ENCODE results near the gene RARRES2.
"Not testable (repeated sequence)": the region's sequence is repeated elsewhere in the genome, so short reads cannot be mapped to it uniquely, and the experiment has no call there.

RARRES2 gene

DNA sequence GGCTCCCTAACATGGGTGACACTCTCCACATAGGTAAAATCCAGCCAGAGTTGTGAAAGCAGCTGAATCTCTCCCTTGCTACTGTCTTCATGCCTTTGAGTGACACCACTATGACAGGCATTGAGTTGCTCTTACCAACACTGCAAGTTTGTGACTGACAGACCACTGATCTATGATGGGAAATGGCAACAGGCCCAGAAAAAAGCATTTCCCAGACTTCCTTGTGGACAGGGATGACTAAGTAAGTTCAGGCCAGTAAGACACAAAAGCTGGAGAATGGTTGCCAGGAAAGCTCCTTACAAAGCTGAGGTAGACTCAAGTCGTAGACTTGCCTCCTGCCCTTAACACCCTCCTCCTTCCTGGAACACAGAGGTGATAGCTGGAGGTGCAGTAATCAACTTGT, 38.5 kb downstream of the RARRES2 start:
- not testable (repeated sequence) for H3K27me3 ChIP-seq (ENCODE audit: control insufficient read depth in 1 of 2, insufficient read depth in 1 of 2, low read length in 2 of 2); H3K9me3 ChIP-seq (ENCODE audit: control insufficient read depth, low read length); H3K4ac ChIP-seq (ENCODE audit: low read depth in 1 of 2, low read length in 2 of 2); H3K4me3 ChIP-seq (ENCODE audit: insufficient read depth in 1 of 2, low read depth in 1 of 2, low read length in 2 of 2); H3K4me1 ChIP-seq (ENCODE audit: control insufficient read depth, insufficient read depth, low read depth, low read length); H3K79me1 ChIP-seq (replicated peaks; ENCODE audit: low read length, poor library complexity, severe bottlenecking); H3K23ac ChIP-seq (ENCODE audit: low read length in 2 of 2); H3K4me2 ChIP-seq (ENCODE audit: low read length, poor library complexity, severe bottlenecking); H4K91ac ChIP-seq (ENCODE audit: low read length); DNase-seq; H2BK5ac ChIP-seq (ENCODE audit: low read depth, low read length, poor library complexity, severe bottlenecking); H2BK120ac ChIP-seq (ENCODE audit: low read depth, low read length); H4K8ac ChIP-seq (ENCODE audit: low read length); H2BK15ac ChIP-seq (ENCODE audit: low read depth, poor library complexity, severe bottlenecking); H2BK12ac ChIP-seq (ENCODE audit: low read length in 2 of 2); H3K14ac ChIP-seq (ENCODE audit: low read length in 2 of 2); H3K27ac ChIP-seq (ENCODE audit: low read length, poor library complexity, severe bottlenecking); H3K18ac ChIP-seq (ENCODE audit: low read depth in 1 of 2, low read length in 2 of 2); H2AK5ac ChIP-seq (ENCODE audit: low read length, severe bottlenecking); H3K36me3 ChIP-seq (ENCODE audit: control insufficient read depth in 1 of 2, insufficient read depth in 2 of 2, low read depth in 1 of 2, low read length in 2 of 2); H2AFZ ChIP-seq (ENCODE audit: low read depth, low read length); H3K9ac ChIP-seq (ENCODE audit: low read length)
- WGBS, result no CpG with 5 or more reads among the region's 1 CpG

DNA sequence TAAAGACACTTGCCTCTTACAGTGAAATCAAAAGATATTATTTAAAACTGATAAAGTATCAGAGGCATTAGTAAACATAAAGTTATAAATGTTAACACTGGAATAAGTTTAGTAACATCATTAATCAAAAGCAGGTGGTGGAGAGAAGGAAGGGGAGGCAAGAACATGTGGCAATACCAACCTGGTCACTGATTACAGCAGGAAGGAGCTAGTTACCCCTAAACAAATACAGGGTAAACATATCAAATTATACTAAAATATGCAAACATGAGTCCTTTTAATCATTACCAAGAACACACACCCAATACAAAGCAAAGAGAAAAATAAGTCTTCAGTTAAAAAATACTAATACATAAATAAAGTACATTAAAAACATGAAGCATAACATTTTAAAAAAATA, 43.5 kb downstream of the RARRES2 start:
- H3K9me3 ChIP-seq (ENCODE audit: control insufficient read depth, low read length); H2BK15ac ChIP-seq (ENCODE audit: low read depth, poor library complexity, severe bottlenecking); H3K4me1 ChIP-seq (ENCODE audit: control insufficient read depth, insufficient read depth, low read depth, low read length); DNase-seq; H3K4ac ChIP-seq (ENCODE audit: low read depth in 1 of 2, low read length in 2 of 2); H3K79me1 ChIP-seq (replicated peaks; ENCODE audit: low read length, poor library complexity, severe bottlenecking); H4K8ac ChIP-seq (ENCODE audit: low read length); H2BK120ac ChIP-seq (ENCODE audit: low read depth, low read length); H2BK5ac ChIP-seq (ENCODE audit: low read depth, low read length, poor library complexity, severe bottlenecking); H3K4me2 ChIP-seq (ENCODE audit: low read length, poor library complexity, severe bottlenecking); H3K27me3 ChIP-seq (ENCODE audit: control insufficient read depth in 1 of 2, insufficient read depth in 1 of 2, low read length in 2 of 2); H2BK12ac ChIP-seq (ENCODE audit: low read length in 2 of 2); H3K27ac ChIP-seq (ENCODE audit: low read length, poor library complexity, severe bottlenecking); H2AFZ ChIP-seq (ENCODE audit: low read depth, low read length); H4K91ac ChIP-seq (ENCODE audit: low read length); H3K4me3 ChIP-seq (ENCODE audit: insufficient read depth in 1 of 2, low read depth in 1 of 2, low read length in 2 of 2); H3K23ac ChIP-seq (ENCODE audit: low read length in 2 of 2); H2AK5ac ChIP-seq (ENCODE audit: low read length, severe bottlenecking); H3K18ac ChIP-seq (ENCODE audit: low read depth in 1 of 2, low read length in 2 of 2); H3K14ac ChIP-seq (ENCODE audit: low read length in 2 of 2); H3K36me3 ChIP-seq (ENCODE audit: control insufficient read depth in 1 of 2, insufficient read depth in 2 of 2, low read depth in 1 of 2, low read length in 2 of 2); H3K9ac ChIP-seq (ENCODE audit: low read length): not testable (repeated sequence)

DNA sequence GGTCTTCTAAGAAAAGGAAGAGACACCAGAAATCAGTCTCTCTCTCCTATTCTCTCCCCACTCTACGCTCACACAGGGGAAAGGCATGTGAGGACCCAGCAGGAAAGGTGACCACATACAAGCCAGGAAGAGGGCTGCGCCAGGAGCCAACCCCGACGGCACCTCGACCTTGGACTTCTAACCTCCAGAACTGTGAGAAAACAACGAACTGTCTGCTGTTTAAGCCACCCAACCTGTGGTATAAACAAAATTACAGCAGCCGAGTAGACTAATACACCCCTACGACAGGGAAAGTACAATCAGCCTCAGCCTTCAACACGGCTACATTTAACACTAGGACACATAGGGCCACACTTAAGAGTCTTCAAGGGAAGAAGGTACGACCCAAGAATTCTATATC, 44.6 kb downstream of the RARRES2 start:
- H3K27me3 ChIP-seq (ENCODE audit: control insufficient read depth in 1 of 2, insufficient read depth in 1 of 2, low read length in 2 of 2); H3K4me1 ChIP-seq (ENCODE audit: control insufficient read depth, insufficient read depth, low read depth, low read length); H3K23ac ChIP-seq (ENCODE audit: low read length in 2 of 2); H3K9me3 ChIP-seq (ENCODE audit: control insufficient read depth, low read length); DNase-seq; H3K9ac ChIP-seq (ENCODE audit: low read length); H3K4me2 ChIP-seq (ENCODE audit: low read length, poor library complexity, severe bottlenecking); H2AK5ac ChIP-seq (ENCODE audit: low read length, severe bottlenecking); H2BK120ac ChIP-seq (ENCODE audit: low read depth, low read length); H3K27ac ChIP-seq (ENCODE audit: low read length, poor library complexity, severe bottlenecking); H2BK12ac ChIP-seq (ENCODE audit: low read length in 2 of 2); H3K79me1 ChIP-seq (replicated peaks; ENCODE audit: low read length, poor library complexity, severe bottlenecking); H2BK5ac ChIP-seq (ENCODE audit: low read depth, low read length, poor library complexity, severe bottlenecking); H3K4me3 ChIP-seq (ENCODE audit: insufficient read depth in 1 of 2, low read depth in 1 of 2, low read length in 2 of 2); H2BK15ac ChIP-seq (ENCODE audit: low read depth, poor library complexity, severe bottlenecking); H4K91ac ChIP-seq (ENCODE audit: low read length); H3K36me3 ChIP-seq (ENCODE audit: control insufficient read depth in 1 of 2, insufficient read depth in 2 of 2, low read depth in 1 of 2, low read length in 2 of 2); H4K8ac ChIP-seq (ENCODE audit: low read length); H2AFZ ChIP-seq (ENCODE audit: low read depth, low read length); H3K18ac ChIP-seq (ENCODE audit: low read depth in 1 of 2, low read length in 2 of 2); H3K4ac ChIP-seq (ENCODE audit: low read depth in 1 of 2, low read length in 2 of 2); H3K14ac ChIP-seq (ENCODE audit: low read length in 2 of 2): not testable (repeated sequence)
- 82% methylated on average over 7 of the region's 10 CpGs for WGBS

DNA sequence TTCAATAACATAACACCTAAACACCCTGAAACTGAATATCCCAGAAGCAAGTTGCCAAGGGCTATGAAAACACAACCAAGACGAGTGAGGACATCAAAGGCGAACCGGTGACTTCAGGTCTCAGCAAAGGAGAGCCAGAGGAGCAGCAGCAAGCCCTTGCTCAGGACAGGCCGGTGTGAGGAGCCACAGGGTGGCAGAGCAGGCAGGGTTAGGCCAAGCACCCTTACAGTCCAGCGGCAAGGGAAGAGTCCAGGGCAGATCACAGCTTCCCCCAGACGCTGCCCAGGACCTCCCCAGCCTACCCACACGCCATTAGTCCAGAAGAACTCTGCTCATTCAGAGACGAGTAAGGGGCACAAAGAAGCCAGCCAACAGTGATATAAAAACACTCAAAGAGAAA, 45.8 kb downstream of the RARRES2 start:
- H3K9me3 ChIP-seq (ENCODE audit: control insufficient read depth, low read length); H3K4me1 ChIP-seq (ENCODE audit: control insufficient read depth, insufficient read depth, low read depth, low read length); H2BK15ac ChIP-seq (ENCODE audit: low read depth, poor library complexity, severe bottlenecking); H2AK5ac ChIP-seq (ENCODE audit: low read length, severe bottlenecking); H3K18ac ChIP-seq (ENCODE audit: low read depth in 1 of 2, low read length in 2 of 2); H3K27ac ChIP-seq (ENCODE audit: low read length, poor library complexity, severe bottlenecking); H4K91ac ChIP-seq (ENCODE audit: low read length); H2BK5ac ChIP-seq (ENCODE audit: low read depth, low read length, poor library complexity, severe bottlenecking); H4K8ac ChIP-seq (ENCODE audit: low read length); H2BK12ac ChIP-seq (ENCODE audit: low read length in 2 of 2); DNase-seq; H2AFZ ChIP-seq (ENCODE audit: low read depth, low read length); H3K79me1 ChIP-seq (replicated peaks; ENCODE audit: low read length, poor library complexity, severe bottlenecking); H2BK120ac ChIP-seq (ENCODE audit: low read depth, low read length); H3K27me3 ChIP-seq (ENCODE audit: control insufficient read depth in 1 of 2, insufficient read depth in 1 of 2, low read length in 2 of 2); H3K14ac ChIP-seq (ENCODE audit: low read length in 2 of 2); H3K4ac ChIP-seq (ENCODE audit: low read depth in 1 of 2, low read length in 2 of 2); H3K23ac ChIP-seq (ENCODE audit: low read length in 2 of 2); H3K4me2 ChIP-seq (ENCODE audit: low read length, poor library complexity, severe bottlenecking); H3K36me3 ChIP-seq (ENCODE audit: control insufficient read depth in 1 of 2, insufficient read depth in 2 of 2, low read depth in 1 of 2, low read length in 2 of 2); H3K9ac ChIP-seq (ENCODE audit: low read length); H3K4me3 ChIP-seq (ENCODE audit: insufficient read depth in 1 of 2, low read depth in 1 of 2, low read length in 2 of 2): not testable (repeated sequence)
- no CpG with 5 or more reads among the region's 8 CpGs for WGBS

Data from mesenchymal stem cell (in vitro differentiated cells and primary cell).